Loucy (cell line): ENCODE data around the gene ART4.
A peak's percentile ranks its signal among the peaks of the same experiment; 100 is the strongest.

Source experiments
- H2AFZ ChIP-seq: fragments of 200-600 bp; sonication (generic); 2 replicates; pipeline ENCODE4 v1.6.0; 2016; ENCODE audit warnings: antibody characterized with exemption, mild to moderate bottlenecking, low read length, moderate library complexity
- H3F3A ChIP-seq: fragments of 200-600 bp; 2 replicates; pipeline ENCODE4 v1.6.0; 2016; ENCODE audit warnings: antibody characterized with exemption, low read depth, mild to moderate bottlenecking
- H3K27me3 ChIP-seq: fragments of 200-600 bp; sonication (generic); 2 replicates; pipeline ENCODE4 v1.6.1; 2014; ENCODE audit warnings: low read length, mild to moderate bottlenecking; ENCODE audit not compliant: insufficient read depth, poor library complexity, severe bottlenecking
- H3K36me3 ChIP-seq: fragments of 200-600 bp; sonication (generic); 2 replicates; pipeline ENCODE4 v1.6.1; 2016; ENCODE audit warnings: low read length; ENCODE audit not compliant: insufficient read depth
- H3K4me1 ChIP-seq: fragments of 200-600 bp; sonication (generic); 2 replicates; pipeline ENCODE4 v1.5.1; 2014; ENCODE audit warnings: low read length, mild to moderate bottlenecking; ENCODE audit not compliant: insufficient read depth, poor library complexity, severe bottlenecking
- H3K4me2 ChIP-seq: fragments of 200-600 bp; sonication (generic); 2 replicates; pipeline ENCODE4 v1.6.0; 2014; ENCODE audit warnings: antibody characterized with exemption, low read length, low read depth, mild to moderate bottlenecking; ENCODE audit not compliant: poor library complexity, severe bottlenecking
- H3K4me3 ChIP-seq: fragments of 200-600 bp; sonication (generic); 2 replicates; pipeline ENCODE4 v1.5.1; 2014; ENCODE audit warnings: low read length, mild to moderate bottlenecking, mixed read lengths; ENCODE audit not compliant: poor library complexity, severe bottlenecking
- H3K79me2 ChIP-seq: fragments of 200-600 bp; sonication (generic); 2 replicates; pipeline ENCODE4 v1.6.1; 2014; ENCODE audit warnings: low read length; ENCODE audit not compliant: insufficient read depth
- H3K9ac ChIP-seq: fragments of 200-600 bp; sonication (generic); 2 replicates; pipeline ENCODE4 v1.6.0; 2014; ENCODE audit warnings: mild to moderate bottlenecking, low read depth, low read length, moderate library complexity; ENCODE audit not compliant: poor library complexity, severe bottlenecking
- H3K9me2 ChIP-seq: fragments of 200-600 bp; sonication (generic); replicated peaks from 2 replicates; pipeline ENCODE4 v1.6.1; 2016; ENCODE audit warnings: low read depth, low read length, mixed read lengths
- H3K9me3 ChIP-seq: fragments of 200-600 bp; sonication (generic); 2 replicates; pipeline ENCODE4 v1.6.1; 2014; ENCODE audit warnings: mild to moderate bottlenecking, antibody characterized with exemption, low read length, low read depth; ENCODE audit not compliant: insufficient read depth
- H4K20me1 ChIP-seq: fragments of 200-600 bp; sonication (generic); 2 replicates; pipeline ENCODE4 v1.6.0; 2014; ENCODE audit warnings: antibody characterized with exemption, low read length, mild to moderate bottlenecking; ENCODE audit not compliant: insufficient read depth, poor library complexity, severe bottlenecking
- CTCF ChIP-seq: fragments of 200-600 bp; sonication (generic); conservative IDR thresholded peaks from 2 replicates; pipeline ENCODE4 v1.5.1; 2014; ENCODE audit warnings: mild to moderate bottlenecking, antibody characterized with exemption, low read length
- EZH2phosphoT487 ChIP-seq: fragments of 200-600 bp; IDR thresholded peaks from 2 replicates; pipeline ENCODE4 v1.6.1; 2018; ENCODE audit warnings: antibody characterized with exemption, mild to moderate bottlenecking, moderate library complexity, borderline replicate concordance

ART4 gene

GRCh38 chr12:14886271-14886670 is 42.9 kb upstream of the ART4 start:
- no peaks in the 10 kb centered on the region for H3K9me2 ChIP-seq
- no peak overlapping the region for H3K4me2 ChIP-seq
- no peak for TF ChIP-seq CTCF
- no peak for TF ChIP-seq EZH2phosphoT487
- H3K4me3 ChIP-seq, result no peak overlapping the region
- H3K4me1 ChIP-seq, result peaks cover 19% of the 10 kb centered on the region
- no peaks in the 10 kb centered on the region for H4K20me1 ChIP-seq
- no peak overlapping the region for H2AFZ ChIP-seq
- H3F3A ChIP-seq, result no peaks in the 10 kb centered on the region
- no peaks in the 10 kb centered on the region for H3K79me2 ChIP-seq
- H3K36me3 ChIP-seq, result no peaks in the 10 kb centered on the region
- H3K9me3 ChIP-seq, result no peaks in the 10 kb centered on the region
- H3K27me3 ChIP-seq, result no peaks in the 10 kb centered on the region
- no peak overlapping the region for H3K9ac ChIP-seq

- TF ChIP-seq CTCF, result no peak
- no peak for TF ChIP-seq EZH2phosphoT487
- Histone ChIP-seq H3K9me2 (no peaks in the 10 kb centered on the region), H3K4me3 (peak within 1 kb of the TSS; percentile 47), H3K27me3 (no peaks in the 10 kb centered on the region), H3K4me2 (peak within 1 kb of the TSS; percentile 61), H3K9me3 (no peaks in the 10 kb centered on the region), H3K9ac (no peak within 1 kb of the TSS), H2AFZ (no peak within 1 kb of the TSS), H3F3A (no peaks in the 10 kb centered on the region), H4K20me1 (no peaks in the 10 kb centered on the region), H3K4me1 (peaks cover 22% of the 10 kb centered on the region), H3K79me2 (no peaks in the 10 kb centered on the region), H3K36me3 (no peaks in the 10 kb centered on the region)
These were observed 42.4 kb upstream of the ART4 start, which contains the start of gene MGP for GRCh38 chr12:14885718-14886221. Gene MGP, minus strand, starts transcription at chr12:14885854. Its CDS starts 63 bp downstream, at chr12:14885791.

GRCh38 chr12:14884458-14884878 is 41.1 kb upstream of the ART4 start:
- Histone ChIP-seq H3K4me2 (peak overlapping the region; percentile 61), H3K4me1 (peaks cover 29% of the 10 kb centered on the region)

More at GRCh38 chr12:14884458-14884878, 41.1 kb upstream of the ART4 start:
- TF ChIP-seq EZH2phosphoT487 (no peak), CTCF (no peak)
- Histone ChIP-seq H3K36me3 (no peaks in the 10 kb centered on the region), H3K9ac (no peak overlapping the region), H3K27me3 (no peaks in the 10 kb centered on the region), H4K20me1 (no peaks in the 10 kb centered on the region), H3K9me2 (no peaks in the 10 kb centered on the region), H3K79me2 (no peaks in the 10 kb centered on the region), H3K9me3 (no peaks in the 10 kb centered on the region), H3F3A (no peaks in the 10 kb centered on the region), H2AFZ (no peak overlapping the region), H3K4me3 (peak overlapping the region; percentile 47)
